HAP-1 (cell line): Measurements from ENCODE around the gene HEPACAM.

Experiments used
- DNase-seq, 2 experiments: peaks; one replicate each; pipeline ENCODE4 v3.0.0-alpha.2; 2016 to 2020; ENCODE audit warnings: low spot score in 2 of 2
- H3K27me3 ChIP-seq: fragments of 250-450 bp; sonication (Bioruptor Pico); 2 replicates; pipeline ENCODE4 v1.5.1; 2020; ENCODE audit warnings: low read depth, mild to moderate bottlenecking, moderate library complexity
- H3K36me3 ChIP-seq: fragments of 250-450 bp; sonication (Bioruptor Pico); replicated peaks from 2 replicates; pipeline ENCODE4 v1.5.1; 2020; ENCODE audit warnings: mild to moderate bottlenecking
- H3K4me1 ChIP-seq: fragments of 250-450 bp; sonication (Bioruptor Pico); 2 replicates; pipeline ENCODE4 v1.5.1; 2020; ENCODE audit warnings: mild to moderate bottlenecking
- H3K4me3 ChIP-seq: fragments of 250-450 bp; sonication (Bioruptor Pico); 2 replicates; pipeline ENCODE4 v1.5.1; 2020; ENCODE audit warnings: mild to moderate bottlenecking, moderate library complexity
- H3K9me3 ChIP-seq: fragments of 250-450 bp; sonication (Bioruptor Pico); 2 replicates; pipeline ENCODE4 v1.5.1; 2020; ENCODE audit warnings: mild to moderate bottlenecking, moderate library complexity
- in situ Hi-C: fragments of 300-500 bp; cut with MboI; formaldehyde crosslinking; loops from 3 replicates; pipeline ENCODE4 v1.14.3; 2020; ENCODE audit warnings: low sequenced_read_pairs, inconsistent platforms, mixed read lengths

HEPACAM gene

DNA sequence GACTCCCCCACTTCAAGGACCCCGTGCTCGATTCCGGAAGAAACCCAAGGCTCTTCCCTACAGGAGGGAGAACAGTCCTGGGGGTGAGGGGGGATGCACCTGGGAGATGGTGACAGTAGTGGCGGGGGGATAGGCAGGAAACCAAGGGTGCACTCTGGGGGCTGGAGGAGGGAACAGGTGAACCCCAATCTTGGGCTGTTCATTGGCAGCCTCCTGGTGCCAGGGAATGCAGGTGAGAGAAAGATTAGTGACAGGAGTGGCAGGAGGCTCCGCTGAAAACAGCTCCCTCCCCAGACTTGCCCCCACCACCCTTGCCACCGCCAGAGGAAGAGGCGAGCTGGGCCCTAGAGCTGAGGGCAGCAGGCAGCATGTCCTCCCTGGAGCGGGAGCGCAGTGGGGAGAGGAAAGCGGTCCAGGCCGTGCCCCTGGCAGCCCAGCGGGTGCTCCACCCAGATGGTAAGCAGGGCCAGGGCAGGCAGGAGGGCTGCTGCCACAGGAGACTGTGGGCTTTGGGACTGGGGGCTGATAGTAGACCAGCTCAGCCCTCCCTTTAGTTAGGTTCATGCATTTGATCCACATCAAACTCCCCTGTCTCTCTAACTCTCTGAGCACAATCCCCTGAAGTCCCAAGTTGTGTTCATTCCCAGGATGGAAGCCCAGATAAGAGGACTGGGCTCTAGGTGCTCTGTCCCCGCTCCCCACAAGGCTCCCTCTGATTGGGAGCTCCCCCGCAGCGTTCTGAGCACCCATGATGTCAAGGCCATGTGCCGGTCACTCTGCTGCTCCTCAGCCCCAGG lies 56.2 kb downstream of the HEPACAM start:
- in situ Hi-C loops: no loop called here
- DNase-seq: no peak
- no peak overlapping the region for H3K4me3 ChIP-seq
- no peaks in the 10 kb centered on the region for H3K27me3 ChIP-seq
- H3K36me3 ChIP-seq: no peaks in the 10 kb centered on the region
- H3K4me1 ChIP-seq: peaks cover 4% of the 10 kb centered on the region
- no peaks in the 10 kb centered on the region for H3K9me3 ChIP-seq

DNA sequence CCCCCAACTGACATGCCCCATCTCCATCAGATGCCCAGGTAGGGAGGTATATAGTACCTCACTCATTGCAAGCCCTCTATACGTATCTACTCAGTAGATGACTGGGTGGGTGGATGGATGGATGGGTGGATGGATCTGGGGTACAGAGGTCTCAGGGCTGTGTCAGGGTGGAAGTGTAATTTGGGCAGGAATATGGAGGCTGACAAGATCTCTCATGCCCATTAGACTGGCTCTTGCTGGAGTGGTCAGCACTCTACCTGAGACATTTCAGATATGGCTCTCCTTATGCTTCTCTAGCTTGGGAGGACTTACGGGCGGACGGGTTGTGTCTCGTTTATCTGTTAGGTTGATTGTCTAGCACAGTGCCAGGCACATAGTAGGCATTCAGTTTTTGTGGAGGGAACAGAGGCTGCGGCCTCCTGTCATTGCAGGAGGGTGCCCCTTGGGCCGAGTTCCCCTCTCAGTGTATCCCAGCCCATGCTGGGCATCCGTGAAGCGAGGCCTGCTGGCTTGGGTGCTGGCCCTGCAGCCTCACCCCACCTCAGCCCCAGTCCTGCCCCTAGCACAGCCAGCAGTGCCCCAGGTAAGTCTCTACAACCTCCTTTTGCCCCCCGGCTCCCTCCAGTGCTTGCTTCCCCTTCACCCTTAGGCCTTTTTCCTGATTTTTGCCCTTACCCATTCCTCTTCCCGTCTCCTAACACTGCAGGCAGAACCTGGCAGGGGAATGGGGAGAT lies 56.9 kb downstream of the HEPACAM start:
- no peaks in the 10 kb centered on the region; the same call in 1 of the 2 replicates for H3K27me3 ChIP-seq
- no peaks in the 10 kb centered on the region for H3K9me3 ChIP-seq
- no peak overlapping the region for H3K4me3 ChIP-seq
- DNase-seq: no peak
- no peaks in the 10 kb centered on the region for H3K36me3 ChIP-seq
- H3K4me1 ChIP-seq: peaks cover 4% of the 10 kb centered on the region
- in situ Hi-C loops: no loop called here

DNA sequence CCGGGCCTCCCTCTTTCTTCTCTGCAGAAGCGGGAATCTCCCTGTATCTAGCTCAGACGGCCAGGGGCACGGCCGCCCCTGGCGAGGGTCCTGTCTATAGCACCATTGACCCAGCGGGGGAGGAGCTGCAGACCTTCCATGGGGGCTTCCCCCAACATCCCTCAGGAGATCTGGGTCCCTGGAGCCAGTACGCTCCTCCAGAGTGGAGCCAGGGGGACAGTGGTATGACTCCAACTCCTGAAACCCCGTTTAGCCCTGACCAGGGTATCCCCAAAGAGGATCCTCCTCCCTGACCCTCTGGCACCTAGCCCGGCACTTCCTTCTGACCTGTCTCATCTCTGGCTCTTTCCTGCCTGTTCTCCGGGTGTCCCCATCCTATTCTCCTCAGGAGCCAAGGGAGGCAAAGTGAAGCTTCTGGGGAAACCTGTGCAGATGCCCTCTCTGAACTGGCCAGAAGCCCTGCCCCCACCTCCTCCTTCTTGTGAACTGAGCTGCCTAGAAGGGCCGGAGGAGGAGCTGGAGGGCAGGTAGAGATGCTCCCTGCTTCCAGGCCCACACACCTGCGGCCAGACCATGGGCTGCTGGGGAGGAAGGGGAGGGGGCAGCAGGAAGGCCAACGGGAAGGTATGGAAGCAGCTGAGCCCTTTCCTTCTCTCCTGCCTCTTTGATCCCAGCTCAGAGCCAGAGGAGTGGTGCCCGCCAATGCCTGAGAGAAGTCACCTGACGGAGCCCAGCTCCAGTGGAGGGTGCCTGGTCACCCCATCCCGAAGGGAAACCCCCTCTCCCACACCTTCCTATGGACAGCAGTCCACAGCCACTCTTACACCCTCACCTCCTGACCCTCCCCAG lies 57.7 kb downstream of the HEPACAM start:
- DNase-seq: no peak
- Histone ChIP-seq H3K4me3 (no peak overlapping the region), H3K27me3 (no peaks in the 10 kb centered on the region; the same call in 1 of the 2 replicates), H3K4me1 (peaks cover 4% of the 10 kb centered on the region), H3K9me3 (no peaks in the 10 kb centered on the region), H3K36me3 (no peaks in the 10 kb centered on the region)
- in situ Hi-C loops: no loop called here

DNA sequence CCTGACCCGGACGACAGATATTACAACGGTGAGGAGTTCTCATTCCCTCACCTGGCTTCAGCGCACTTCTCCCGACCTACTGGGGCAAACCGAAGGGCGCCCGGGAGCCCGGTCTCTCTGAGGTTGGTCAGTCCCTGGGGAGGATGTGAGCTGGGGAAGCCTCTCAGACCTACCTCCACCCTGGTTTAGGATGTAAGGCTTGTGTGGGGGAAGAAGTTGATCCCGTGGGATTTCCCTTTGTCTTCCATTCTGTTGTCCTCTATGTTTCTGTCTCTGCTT lies 58.3 kb downstream of the HEPACAM start:
- no peak overlapping the region for H3K4me3 ChIP-seq

DNA sequence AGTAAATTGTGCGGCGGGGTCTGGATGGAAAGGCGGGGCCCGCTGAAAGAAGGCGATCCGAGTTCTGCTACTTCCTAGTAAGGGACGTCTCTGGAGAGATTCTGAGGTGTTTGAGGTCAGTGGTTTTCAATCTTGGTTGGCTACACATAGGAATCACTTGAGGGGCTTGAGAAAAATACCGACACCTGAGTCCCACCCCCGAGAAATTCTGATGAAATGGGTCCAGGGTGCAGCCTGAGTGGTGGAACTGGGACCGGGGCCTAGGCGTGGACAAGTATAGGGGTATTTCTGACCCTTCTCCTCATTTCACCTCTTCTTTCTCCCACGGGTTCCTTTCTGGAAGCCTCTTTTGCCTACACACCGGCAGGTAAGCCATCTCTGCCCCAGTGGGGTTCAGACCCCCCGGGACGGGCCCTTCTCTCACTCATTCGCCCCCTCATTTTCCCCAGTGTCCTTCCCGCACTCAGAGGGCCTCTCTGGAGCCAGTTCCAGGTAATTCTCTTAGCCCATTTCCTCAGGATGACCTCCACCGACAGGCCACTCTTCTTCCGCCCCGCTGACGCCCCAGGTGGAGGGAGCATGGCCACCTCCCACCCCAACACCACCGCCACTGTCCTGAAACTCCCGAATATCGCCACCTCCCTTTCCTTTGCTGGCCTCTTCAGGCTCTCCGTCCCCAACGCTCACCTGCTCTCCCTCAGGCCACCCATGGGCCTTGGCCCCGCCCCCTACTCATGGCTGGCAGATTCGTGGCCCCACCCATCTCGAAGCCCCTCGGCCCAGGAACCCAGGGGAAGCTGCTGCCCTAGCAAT lies 58.8 kb downstream of the HEPACAM start:
- Histone ChIP-seq H3K4me3 (peak overlapping the region; percentile 52), H3K4me1 (peaks cover 4% of the 10 kb centered on the region), H3K9me3 (no peaks in the 10 kb centered on the region), H3K27me3 (peaks cover 6% of the 10 kb centered on the region), H3K36me3 (no peaks in the 10 kb centered on the region)
- no peak for DNase-seq
- in situ Hi-C loops: no loop called here

More for the DNA sequence above, 58.3 kb downstream of the HEPACAM start:
- in situ Hi-C loops: no loop called here
- peaks cover 4% of the 10 kb centered on the region for H3K27me3 ChIP-seq
- DNase-seq: no peak
- H3K9me3 ChIP-seq: no peaks in the 10 kb centered on the region
- H3K36me3 ChIP-seq: no peaks in the 10 kb centered on the region
- peaks cover 4% of the 10 kb centered on the region for H3K4me1 ChIP-seq

DNA sequence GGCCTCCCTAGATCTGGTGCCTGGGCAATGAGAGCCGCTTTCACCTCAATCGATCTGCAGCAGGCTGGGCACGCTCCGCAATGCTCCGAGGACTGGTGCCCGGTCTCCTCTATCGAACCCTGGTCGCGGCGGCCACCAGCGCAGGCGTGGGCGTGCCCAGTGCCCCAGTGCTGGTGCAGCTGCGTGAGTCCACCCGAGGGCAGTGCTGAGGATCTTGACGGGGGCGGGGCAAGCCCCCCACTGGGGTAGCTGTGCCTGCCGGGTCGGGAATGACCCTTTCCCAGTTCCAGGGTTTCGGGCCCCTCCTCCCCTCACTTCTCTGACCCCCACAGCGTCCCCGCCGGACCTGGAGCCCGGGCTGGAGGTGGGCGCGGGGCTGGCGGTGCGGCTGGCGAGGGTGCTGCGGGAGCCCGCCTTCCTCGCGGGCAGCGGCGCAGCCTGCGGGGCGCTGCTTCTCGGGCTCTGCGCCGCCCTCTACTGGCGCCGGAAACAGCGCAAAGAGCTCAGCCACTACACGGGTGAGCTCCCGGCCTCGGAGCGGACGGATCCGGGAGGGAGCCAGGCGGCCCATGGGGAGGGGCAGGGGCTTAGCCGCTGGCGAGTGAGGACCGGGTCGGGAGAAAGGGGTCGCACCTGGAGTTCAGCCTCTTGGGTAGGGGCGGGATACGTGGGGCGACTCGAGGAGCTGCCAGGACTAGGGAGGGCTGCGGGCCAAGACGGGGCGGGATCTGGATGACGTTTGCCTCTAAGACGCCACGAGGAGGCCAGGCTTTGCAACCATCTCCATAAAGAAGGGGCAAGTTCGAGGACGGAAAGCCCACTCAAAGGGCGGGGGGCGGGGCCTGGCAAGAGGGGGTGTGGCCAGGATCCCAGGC lies 59.7 kb downstream of the HEPACAM start:
- Histone ChIP-seq H3K4me3 (peak overlapping the region; percentile 52), H3K4me1 (peaks cover 4% of the 10 kb centered on the region), H3K36me3 (no peaks in the 10 kb centered on the region), H3K9me3 (no peaks in the 10 kb centered on the region), H3K27me3 (peaks cover 15% of the 10 kb centered on the region)
- DNase-seq: peak; percentile 84 to 92
- in situ Hi-C loops: no loop called here

DNA sequence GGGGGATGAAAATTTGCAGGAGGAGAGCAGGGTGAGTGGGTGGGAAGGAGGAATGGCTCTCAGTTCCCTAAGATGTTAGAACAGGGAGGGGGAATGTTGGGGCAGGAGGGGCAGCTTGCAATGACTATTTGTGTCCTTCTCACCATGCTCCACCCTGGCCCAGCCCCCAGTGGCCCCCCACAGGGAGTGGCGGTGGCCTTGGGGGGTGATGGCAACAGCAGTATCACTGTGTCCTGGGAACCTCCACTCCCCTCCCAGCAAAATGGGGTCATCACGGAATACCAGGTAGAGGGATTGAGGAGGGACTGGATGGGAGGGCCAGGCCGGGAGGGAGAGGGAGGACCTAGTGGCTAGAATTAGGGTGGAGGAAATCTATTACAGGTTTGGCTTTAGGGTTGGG lies 60.4 kb downstream of the HEPACAM start:
- in situ Hi-C loops: no loop called here
- peaks cover 4% of the 10 kb centered on the region for H3K4me1 ChIP-seq
- H3K36me3 ChIP-seq: no peaks in the 10 kb centered on the region
- peaks cover 23% of the 10 kb centered on the region for H3K27me3 ChIP-seq
- no peaks in the 10 kb centered on the region for H3K9me3 ChIP-seq
- H3K4me3 ChIP-seq: peak overlapping the region; percentile 52; the same call in 1 of the 2 replicates
- no peak for DNase-seq

DNA sequence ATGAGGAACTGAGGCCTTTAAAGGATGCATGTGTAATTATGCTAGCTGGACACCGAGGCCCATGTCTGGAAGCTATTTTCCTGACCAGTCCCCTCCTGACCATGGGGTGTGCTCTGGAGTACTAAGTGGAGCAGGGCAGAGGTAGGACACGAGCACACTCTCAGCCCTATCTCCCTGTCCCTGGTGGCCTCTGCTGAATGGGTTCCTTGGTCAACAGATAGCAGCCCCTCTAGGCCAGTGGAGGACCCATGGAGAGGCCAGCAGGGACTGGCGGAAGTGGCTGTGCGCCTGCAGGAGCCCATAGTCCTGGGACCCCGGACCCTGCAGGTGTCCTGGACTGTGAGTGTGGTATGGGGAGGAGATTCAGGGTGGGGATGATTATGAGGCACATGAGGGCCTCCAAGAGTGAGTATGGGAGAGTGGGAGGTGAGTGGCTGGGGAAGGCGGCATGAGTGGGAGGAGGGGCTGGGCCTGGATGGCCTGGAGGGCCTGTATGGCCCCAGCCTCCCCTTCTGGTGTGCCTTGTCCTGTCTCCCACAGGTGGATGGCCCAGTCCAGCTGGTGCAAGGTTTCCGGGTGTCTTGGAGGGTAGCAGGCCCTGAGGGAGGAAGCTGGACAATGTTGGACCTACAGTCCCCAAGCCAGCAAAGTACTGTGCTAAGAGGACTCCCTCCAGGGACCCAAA lies 61.1 kb downstream of the HEPACAM start:
- DNase-seq: no peak
- Histone ChIP-seq H3K9me3 (no peaks in the 10 kb centered on the region), H3K4me1 (peaks cover 4% of the 10 kb centered on the region), H3K27me3 (peaks cover 29% of the 10 kb centered on the region), H3K4me3 (no peak overlapping the region), H3K36me3 (no peaks in the 10 kb centered on the region)
- in situ Hi-C loops: loop anchor here (25.0 kb wide), 1 partner anchor 462 kb away; the partner anchor contains the start of gene OR8B4

DNA sequence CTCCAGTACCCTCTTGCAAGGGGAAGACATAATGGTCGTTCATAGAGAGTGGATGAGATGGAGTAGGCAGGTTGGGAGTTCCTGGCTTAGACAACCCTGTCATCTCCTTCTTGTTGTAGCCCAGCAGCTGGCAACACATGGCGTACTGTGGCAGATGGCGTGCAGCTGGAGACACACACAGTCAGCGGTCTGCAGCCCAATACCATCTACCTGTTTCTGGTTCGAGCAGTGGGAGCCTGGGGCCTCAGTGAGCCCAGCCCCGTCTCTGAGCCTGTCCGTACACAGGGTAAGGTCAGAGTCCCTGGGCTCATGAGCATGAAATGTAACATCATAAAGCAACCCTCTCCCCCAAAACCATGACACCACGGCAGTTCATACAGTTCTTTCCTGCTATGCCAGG lies 61.9 kb downstream of the HEPACAM start:
- Histone ChIP-seq H3K4me3 (no peak overlapping the region), H3K36me3 (no peaks in the 10 kb centered on the region), H3K9me3 (no peaks in the 10 kb centered on the region), H3K27me3 (peaks cover 37% of the 10 kb centered on the region), H3K4me1 (peaks cover 4% of the 10 kb centered on the region)
- in situ Hi-C loops: loop anchor here (25.0 kb wide), 1 partner anchor 462 kb away; the partner anchor contains the start of gene OR8B4
- DNase-seq: no peak

DNA sequence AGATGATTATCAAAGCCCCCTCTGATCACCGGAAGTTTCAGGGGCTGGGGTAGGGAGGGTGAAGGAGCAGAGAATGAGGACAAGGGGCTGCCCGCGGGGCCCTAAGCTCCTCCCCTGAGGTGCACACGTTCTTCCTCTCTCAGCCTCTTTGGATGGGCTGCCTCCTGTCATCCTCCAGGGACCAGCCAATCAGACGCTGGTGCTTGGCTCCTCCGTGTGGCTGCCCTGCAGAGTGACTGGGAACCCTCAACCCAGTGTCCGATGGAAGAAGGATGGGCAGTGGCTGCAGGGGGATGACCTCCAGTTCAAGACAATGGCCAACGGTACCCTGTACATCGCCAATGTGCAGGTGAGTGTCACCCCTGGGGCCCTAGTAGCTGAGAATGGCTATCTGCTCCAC lies 63.1 kb downstream of the HEPACAM start:
- Histone ChIP-seq H3K4me3 (no peak overlapping the region), H3K36me3 (no peaks in the 10 kb centered on the region), H3K27me3 (peaks cover 49% of the 10 kb centered on the region), H3K4me1 (peaks cover 4% of the 10 kb centered on the region), H3K9me3 (no peaks in the 10 kb centered on the region)
- in situ Hi-C loops: loop anchor here (25.0 kb wide), 1 partner anchor 460 kb away; the partner anchor contains the start of gene OR8B4
- no peak for DNase-seq

DNA sequence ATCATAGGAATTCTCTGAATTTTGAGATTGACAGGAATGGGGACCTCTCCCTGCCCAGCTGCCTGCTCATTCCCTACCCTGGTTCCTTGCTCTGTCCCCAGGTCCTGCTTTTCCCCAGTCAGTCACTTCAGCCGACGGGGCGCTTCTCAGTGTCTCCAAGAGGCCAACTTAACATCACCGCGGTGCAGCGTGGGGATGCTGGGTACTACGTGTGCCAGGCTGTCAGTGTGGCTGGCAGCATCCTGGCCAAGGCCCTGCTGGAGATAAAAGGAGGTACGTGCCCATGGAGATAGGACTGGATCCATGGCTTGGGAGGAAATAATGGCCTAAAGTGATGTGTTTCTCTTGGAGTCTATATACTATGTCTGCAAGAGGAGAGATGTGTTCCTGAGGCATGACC lies 63.6 kb downstream of the HEPACAM start:
- peaks cover 51% of the 10 kb centered on the region for H3K27me3 ChIP-seq
- peaks cover 4% of the 10 kb centered on the region for H3K4me1 ChIP-seq
- no peaks in the 10 kb centered on the region for H3K36me3 ChIP-seq
- H3K9me3 ChIP-seq: no peaks in the 10 kb centered on the region
- DNase-seq: no peak
- in situ Hi-C loops: loop anchor here (25.0 kb wide), 1 partner anchor 460 kb away; the partner anchor contains the start of gene OR8B4
- H3K4me3 ChIP-seq: no peak overlapping the region

DNA sequence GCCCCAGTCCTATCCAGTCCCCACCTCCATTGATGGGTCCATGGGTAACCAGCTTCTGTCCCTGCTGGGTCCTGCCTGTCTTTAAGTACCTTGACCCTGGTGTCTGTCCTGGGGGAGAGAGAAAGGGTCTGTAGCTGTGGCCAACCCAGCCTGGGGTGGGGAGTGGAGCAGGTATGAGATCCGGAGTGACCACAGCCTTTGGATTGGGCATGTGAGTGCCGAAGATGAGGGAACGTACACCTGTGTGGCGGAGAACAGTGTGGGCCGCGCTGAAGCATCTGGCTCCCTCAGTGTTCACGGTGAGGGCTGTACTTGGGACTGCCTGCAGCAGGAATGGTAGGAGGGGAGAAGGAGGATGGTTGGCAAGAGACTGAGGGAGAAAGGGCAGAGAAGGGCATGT lies 65.4 kb downstream of the HEPACAM start:
- no peak overlapping the region for H3K4me3 ChIP-seq
- H3K9me3 ChIP-seq: no peaks in the 10 kb centered on the region
- H3K27me3 ChIP-seq: peaks cover 70% of the 10 kb centered on the region
- peaks cover 3% of the 10 kb centered on the region; the same call in 1 of the 2 replicates for H3K4me1 ChIP-seq
- no peak for DNase-seq
- no peaks in the 10 kb centered on the region for H3K36me3 ChIP-seq
- in situ Hi-C loops: loop anchor here (25.0 kb wide), 1 partner anchor 458 kb away; the partner anchor contains the start of gene OR8B4
